PFSK-1 (cell line): ENCODE results near the gene ABI3BP.

Source experiments
- FOXP2 ChIP-seq: optimal IDR thresholded peaks from 2 replicates; pipeline ENCODE3; 2011; ENCODE audit warnings: borderline replicate concordance, control low read depth, inconsistent platforms; ENCODE audit not compliant: insufficient read depth; ENCODE audit errors: extremely low read length, extremely low read depth
- POLR2AphosphoS5 ChIP-seq: IDR thresholded peaks from 2 replicates; pipeline ENCODE4 v1.6.1; 2012; ENCODE audit warnings: low read depth, mild to moderate bottlenecking, control low read depth, low read length, moderate library complexity

DNA sequence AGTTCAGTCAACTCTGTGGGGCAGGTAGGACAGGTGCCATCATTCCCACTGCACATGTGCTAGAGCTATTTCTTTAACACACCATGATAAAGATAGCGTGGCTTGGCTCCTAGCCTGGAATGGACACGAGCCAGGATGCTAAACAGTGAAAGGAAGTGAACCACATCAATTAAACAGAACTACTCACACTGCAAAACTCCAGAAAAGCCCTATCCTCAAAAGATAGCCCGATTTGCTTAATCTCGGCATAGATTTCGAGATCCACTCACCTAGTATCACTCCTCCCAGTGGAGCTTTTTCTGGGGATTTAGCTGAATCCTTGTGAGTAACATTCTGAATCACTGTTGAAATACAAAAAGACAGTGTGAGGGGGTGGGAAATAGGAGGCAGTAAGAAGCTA is 118.0 kb downstream of the ABI3BP start:
- TF ChIP-seq POLR2AphosphoS5 (no peak), FOXP2 (no peak)
